ENCODE measurements around the gene TSEN54. TPM values are rescaled to one million over a fixed set of nuclear protein-coding genes. Genes with fewer than 3 reads are reported as not detected.

Gene TSEN54
- total RNA-seq, 1 experiment from 2014 or later, result 78.7 TPM

DNA sequence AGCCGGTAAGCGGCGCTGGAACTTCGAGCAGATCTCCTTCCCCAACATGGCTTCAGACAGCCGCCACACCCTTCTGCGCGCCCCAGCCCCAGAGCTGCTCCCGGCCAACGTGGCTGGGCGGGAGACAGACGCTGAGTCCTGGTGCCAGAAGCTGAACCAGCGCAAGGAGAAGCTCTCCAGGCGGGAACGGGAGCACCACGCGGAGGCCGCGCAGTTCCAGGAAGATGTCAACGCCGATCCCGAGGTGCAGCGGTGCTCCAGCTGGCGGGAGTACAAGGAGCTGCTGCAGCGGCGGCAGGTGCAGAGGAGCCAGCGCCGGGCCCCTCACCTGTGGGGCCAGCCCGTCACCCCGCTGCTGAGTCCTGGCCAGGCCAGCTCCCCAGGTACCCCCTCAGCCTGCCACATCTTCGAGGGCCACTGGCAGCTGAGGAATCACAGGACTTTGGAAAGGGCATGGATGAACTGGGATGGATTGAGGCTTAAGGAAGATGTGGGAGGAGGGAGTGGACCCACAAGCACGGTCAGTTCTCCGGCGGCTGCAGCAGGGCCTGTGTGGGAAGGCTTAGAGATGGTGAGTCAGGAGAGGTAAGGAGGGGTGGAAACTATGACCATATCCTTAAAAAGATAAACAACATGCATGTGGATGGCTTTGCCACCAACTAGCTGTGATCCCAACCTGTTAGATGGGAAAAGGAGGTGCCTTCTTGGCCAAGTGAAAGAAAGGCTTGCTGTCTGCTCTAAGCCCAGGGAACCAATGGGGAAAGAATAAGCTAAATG is 5.8 kb downstream of the TSEN54 start:
- ChIA-PET CTCF (interaction anchor here (0.5 kb wide), 1 partner anchor 78 kb away, joined by 4 read pairs; no protein-coding TSS in a partner anchor), POLR2A (interaction anchor here (0.6 kb wide), 1 partner anchor 10 kb away, joined by 10 read pairs; no protein-coding TSS in a partner anchor)
- no peaks in the 10 kb centered on the region for H3K27me3 ChIP-seq (ENCODE audit: control insufficient read depth, insufficient read depth, low read length)
- no peaks in the 10 kb centered on the region for H3K9me3 ChIP-seq (ENCODE audit: control insufficient read depth, insufficient read depth, low read depth, low read length)
- TF ChIP-seq TCF7L2 (IDR thresholded peaks at IDR 0.05; ENCODE audit: low read depth, low read length), result no peak
- TF ChIP-seq SIN3A (IDR thresholded peaks at IDR 0.05; ENCODE audit: borderline replicate concordance, insufficient read depth, low read depth, low read length), result no peak
- TF ChIP-seq, protein P1, sequence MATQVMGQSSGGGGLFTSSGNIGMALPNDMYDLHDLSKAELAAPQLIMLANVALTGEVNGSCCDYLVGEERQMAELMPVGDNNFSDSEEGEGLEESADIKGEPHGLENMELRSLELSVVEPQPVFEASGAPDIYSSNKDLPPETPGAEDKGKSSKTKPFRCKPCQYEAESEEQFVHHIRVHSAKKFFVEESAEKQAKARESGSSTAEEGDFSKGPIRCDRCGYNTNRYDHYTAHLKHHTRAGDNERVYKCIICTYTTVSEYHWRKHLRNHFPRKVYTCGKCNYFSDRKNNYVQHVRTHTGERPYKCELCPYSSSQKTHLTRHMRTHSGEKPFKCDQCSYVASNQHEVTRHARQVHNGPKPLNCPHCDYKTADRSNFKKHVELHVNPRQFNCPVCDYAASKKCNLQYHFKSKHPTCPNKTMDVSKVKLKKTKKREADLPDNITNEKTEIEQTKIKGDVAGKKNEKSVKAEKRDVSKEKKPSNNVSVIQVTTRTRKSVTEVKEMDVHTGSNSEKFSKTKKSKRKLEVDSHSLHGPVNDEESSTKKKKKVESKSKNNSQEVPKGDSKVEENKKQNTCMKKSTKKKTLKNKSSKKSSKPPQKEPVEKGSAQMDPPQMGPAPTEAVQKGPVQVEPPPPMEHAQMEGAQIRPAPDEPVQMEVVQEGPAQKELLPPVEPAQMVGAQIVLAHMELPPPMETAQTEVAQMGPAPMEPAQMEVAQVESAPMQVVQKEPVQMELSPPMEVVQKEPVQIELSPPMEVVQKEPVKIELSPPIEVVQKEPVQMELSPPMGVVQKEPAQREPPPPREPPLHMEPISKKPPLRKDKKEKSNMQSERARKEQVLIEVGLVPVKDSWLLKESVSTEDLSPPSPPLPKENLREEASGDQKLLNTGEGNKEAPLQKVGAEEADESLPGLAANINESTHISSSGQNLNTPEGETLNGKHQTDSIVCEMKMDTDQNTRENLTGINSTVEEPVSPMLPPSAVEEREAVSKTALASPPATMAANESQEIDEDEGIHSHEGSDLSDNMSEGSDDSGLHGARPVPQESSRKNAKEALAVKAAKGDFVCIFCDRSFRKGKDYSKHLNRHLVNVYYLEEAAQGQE (IDR thresholded peaks at IDR 0.05; ENCODE audit: insufficient read depth in 1 of 2, low read depth in 2 of 2, low read length in 1 of 2), result no peak
- TF ChIP-seq POLR2AphosphoS5 (IDR thresholded peaks at IDR 0.05; ENCODE audit: low read depth, low read length), result no peak
- TF ChIP-seq, protein P2, sequence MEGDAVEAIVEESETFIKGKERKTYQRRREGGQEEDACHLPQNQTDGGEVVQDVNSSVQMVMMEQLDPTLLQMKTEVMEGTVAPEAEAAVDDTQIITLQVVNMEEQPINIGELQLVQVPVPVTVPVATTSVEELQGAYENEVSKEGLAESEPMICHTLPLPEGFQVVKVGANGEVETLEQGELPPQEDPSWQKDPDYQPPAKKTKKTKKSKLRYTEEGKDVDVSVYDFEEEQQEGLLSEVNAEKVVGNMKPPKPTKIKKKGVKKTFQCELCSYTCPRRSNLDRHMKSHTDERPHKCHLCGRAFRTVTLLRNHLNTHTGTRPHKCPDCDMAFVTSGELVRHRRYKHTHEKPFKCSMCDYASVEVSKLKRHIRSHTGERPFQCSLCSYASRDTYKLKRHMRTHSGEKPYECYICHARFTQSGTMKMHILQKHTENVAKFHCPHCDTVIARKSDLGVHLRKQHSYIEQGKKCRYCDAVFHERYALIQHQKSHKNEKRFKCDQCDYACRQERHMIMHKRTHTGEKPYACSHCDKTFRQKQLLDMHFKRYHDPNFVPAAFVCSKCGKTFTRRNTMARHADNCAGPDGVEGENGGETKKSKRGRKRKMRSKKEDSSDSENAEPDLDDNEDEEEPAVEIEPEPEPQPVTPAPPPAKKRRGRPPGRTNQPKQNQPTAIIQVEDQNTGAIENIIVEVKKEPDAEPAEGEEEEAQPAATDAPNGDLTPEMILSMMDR (IDR thresholded peaks at IDR 0.05), result no peak
- DNase-seq (ENCODE audit: low read depth, low spot score) (no peak), ATAC-seq (no peak)
- intact Hi-C loops (cut with micrococcal nuclease; ENCODE audit: unreplicated experiment), result no loop called here
- in situ Hi-C loops (cut with HindIII; ENCODE audit: low pct_unique_long_range_greater_than_20kb, low sequenced_read_pairs), result no loop called here
- H3K4me3 ChIP-seq (ENCODE audit: low read depth in 2 of 2, low read length in 2 of 2), result no peak overlapping the region
- H3K4me1 ChIP-seq (ENCODE audit: control insufficient read depth, insufficient read depth, low read length), result peaks cover 24% of the 10 kb centered on the region
- no TSS peak for BruUV-seq (replicated peaks)
- peaks cover 3% of the 10 kb centered on the region; the same call in 1 of the 2 replicates for H3K36me3 ChIP-seq (ENCODE audit: control insufficient read depth, insufficient read depth, low read length)
- H3K27ac ChIP-seq (ENCODE audit: low read length), result no peak overlapping the region

DNA sequence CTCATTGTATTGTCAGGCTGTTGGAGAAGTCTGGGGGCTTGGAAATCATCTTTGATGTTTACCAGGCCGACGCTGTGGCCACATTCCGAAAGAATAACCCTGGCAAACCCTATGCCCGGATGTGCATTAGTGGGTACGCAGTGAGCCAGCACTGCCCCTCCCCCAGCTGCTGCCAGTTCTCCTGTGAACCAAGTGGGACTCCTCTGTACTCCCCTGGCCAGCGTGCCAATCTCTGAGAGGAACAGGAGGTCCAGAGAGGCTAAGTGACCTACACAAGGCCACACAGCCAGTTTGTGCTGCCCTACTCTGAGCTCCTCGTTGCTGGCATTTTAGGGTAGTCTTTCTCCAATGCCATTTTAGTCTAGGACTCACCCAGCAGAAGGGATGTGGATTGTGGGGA is 7.3 kb downstream of the TSEN54 start:
- TF ChIP-seq POLR2AphosphoS5 (IDR thresholded peaks at IDR 0.05; ENCODE audit: low read depth, low read length) (no peak), TCF7L2 (IDR thresholded peaks at IDR 0.05; ENCODE audit: low read depth, low read length) (no peak), SIN3A (IDR thresholded peaks at IDR 0.05; ENCODE audit: borderline replicate concordance, insufficient read depth, low read depth, low read length) (no peak)
- TF ChIP-seq, protein P2 (IDR thresholded peaks at IDR 0.05), result no peak
- TF ChIP-seq, protein P1 (IDR thresholded peaks at IDR 0.05; ENCODE audit: insufficient read depth in 1 of 2, low read depth in 2 of 2, low read length in 1 of 2), result no peak
- no peaks in the 10 kb centered on the region for H3K27me3 ChIP-seq (ENCODE audit: control insufficient read depth, insufficient read depth, low read length)
- BruUV-seq (replicated peaks), result no TSS peak
- DNase-seq (ENCODE audit: low read depth, low spot score) (no peak), ATAC-seq (no peak)
- no peak overlapping the region for H3K4me3 ChIP-seq (ENCODE audit: low read depth in 2 of 2, low read length in 2 of 2)
- H3K36me3 ChIP-seq (ENCODE audit: control insufficient read depth, insufficient read depth, low read length), result peaks cover 2% of the 10 kb centered on the region; the same call in 1 of the 2 replicates
- CTCF ChIA-PET, result interaction anchor here (1.9 kb wide), 1 partner anchor 7 kb away, joined by 8 read pairs; the partner anchor contains the start of gene TSEN54
- in situ Hi-C loops (cut with HindIII; ENCODE audit: low pct_unique_long_range_greater_than_20kb, low sequenced_read_pairs), result no loop called here
- no peaks in the 10 kb centered on the region for H3K9me3 ChIP-seq (ENCODE audit: control insufficient read depth, insufficient read depth, low read depth, low read length)
- peaks cover 13% of the 10 kb centered on the region for H3K4me1 ChIP-seq (ENCODE audit: control insufficient read depth, insufficient read depth, low read length)
- H3K27ac ChIP-seq (ENCODE audit: low read length), result no peak overlapping the region
- intact Hi-C loops (cut with micrococcal nuclease; ENCODE audit: unreplicated experiment), result no loop called here
- POLR2A ChIA-PET, result no interaction called here

All from Panc1 (cell line).